OCI-LY7 (cell line): ENCODE results near the gene TMC4. TPM values are rescaled to one million over a fixed set of nuclear protein-coding genes. Genes with fewer than 3 reads are reported as not detected.

Experiments used
- BruUV-seq: library from RNA; stranded (reverse); fragments of 400-500 nt; replicated peaks from 2 replicates; lab custom pipeline; 2021; lab: Mats Ljungman, UMichigan
- CTCF ChIA-PET: fragments of 300-600 bp; sonication (Branson Sonifier 250); formaldehyde crosslinking; loops from one replicate; lab custom pipeline; 2022; ENCODE audit warnings: antibody characterized with exemption; ENCODE audit not compliant: unreplicated experiment; lab: Charles Lee
- POLR2A ChIA-PET: fragments of 300-600 bp; sonication (Branson Sonifier 250); formaldehyde crosslinking; loops from one replicate; lab custom pipeline; 2022; ENCODE audit warnings: antibody characterized with exemption; lab: Charles Lee
- DNase-seq: peaks from one replicate; pipeline ENCODE4 v3.0.0-alpha.2; 2015; ENCODE audit warnings: low spot score
- H2AFZ ChIP-seq: fragments of 200-600 bp; sonication (generic), shearing (Covaris generic); 2 replicates; pipeline ENCODE4 v1.6.1; 2014; ENCODE audit warnings: mild to moderate bottlenecking, antibody characterized with exemption, low read length, moderate library complexity
- H3K27ac ChIP-seq: fragments of 200-600 bp; sonication (generic); 2 replicates; pipeline ENCODE4 v1.5.1; 2014; ENCODE audit warnings: mixed run types, low read depth, mild to moderate bottlenecking, moderate library complexity, low read length, inconsistent platforms; ENCODE audit not compliant: poor library complexity, severe bottlenecking
- H3K36me3 ChIP-seq: fragments of 200-600 bp; sonication (generic); 2 replicates; pipeline ENCODE4 v1.6.1; 2014; ENCODE audit warnings: mild to moderate bottlenecking, antibody characterized with exemption, low read length, moderate library complexity, mixed read lengths; ENCODE audit not compliant: insufficient read depth
- H3K4me1 ChIP-seq: fragments of 200-600 bp; sonication (generic); 2 replicates; pipeline ENCODE4 v1.5.1; 2014; ENCODE audit warnings: mild to moderate bottlenecking, low read length; ENCODE audit not compliant: insufficient read depth, poor library complexity, severe bottlenecking
- H3K4me2 ChIP-seq: fragments of 200-600 bp; sonication (generic); 2 replicates; pipeline ENCODE4 v1.6.1; 2014; ENCODE audit warnings: mild to moderate bottlenecking, low read length
- H3K4me3 ChIP-seq: fragments of 200-600 bp; sonication (generic); 2 replicates; pipeline ENCODE4 v1.5.1; 2014; ENCODE audit warnings: mild to moderate bottlenecking, low read depth, low read length; ENCODE audit not compliant: poor library complexity, severe bottlenecking
- H3K79me2 ChIP-seq: fragments of 200-600 bp; sonication (generic); 2 replicates; pipeline ENCODE4 v1.6.1; 2016; ENCODE audit warnings: low read depth, mild to moderate bottlenecking, low read length, moderate library complexity, mixed read lengths; ENCODE audit not compliant: insufficient read depth
- H3K9me2 ChIP-seq: fragments of 200-600 bp; sonication (generic); 2 replicates; pipeline ENCODE4 v1.6.1; 2016; ENCODE audit warnings: mild to moderate bottlenecking, low read length, mixed read lengths; ENCODE audit not compliant: insufficient read depth
- H3K9me3 ChIP-seq: fragments of 200-600 bp; sonication (generic); 2 replicates; pipeline ENCODE4 v1.6.1; 2014; ENCODE audit warnings: mild to moderate bottlenecking, mixed run types, low read length, mixed read lengths
- H4K20me1 ChIP-seq: fragments of 200-600 bp; sonication (generic); 2 replicates; pipeline ENCODE4 v1.6.1; 2014; ENCODE audit warnings: mild to moderate bottlenecking, antibody characterized with exemption, low read length, moderate library complexity, mixed read lengths; ENCODE audit not compliant: insufficient read depth
- EZH2phosphoT487 ChIP-seq: fragments of 200-600 bp; sonication (generic); IDR thresholded peaks from 2 replicates; pipeline ENCODE4 v1.6.1; 2018; ENCODE audit warnings: low read depth, borderline replicate concordance, mild to moderate bottlenecking, mixed run types, antibody characterized with exemption, low read length, moderate library complexity, mixed read lengths
- intact Hi-C: fragments of 100-400 bp; cut with micrococcal nuclease; formaldehyde crosslinking; loops from one replicate; pipeline ENCODE4 v1.10.0; 2022; ENCODE audit not compliant: unreplicated experiment
- total RNA-seq, 2 experiments: library from RNA; depleted of rRNA in 1 of 2; stranded (reverse); fragments of >200 nt in 1 of 2; shearing (Covaris generic) in 1 of 2; gene quantifications; 2 replicates each; pipeline ENCODE4 v1.2.3, GENCODE V29; 2014 to 2022
- TF ChIP-seq, protein P1 (sequence below): fragments of 200-600 bp; sonication (generic); conservative IDR thresholded peaks from 2 replicates; pipeline ENCODE4 v1.5.1; 2014; ENCODE audit warnings: mild to moderate bottlenecking, antibody characterized with exemption, low read length, moderate library complexity, mixed read lengths

Gene TMC4
- total RNA-seq, 2 experiments from 2014 or later = not detected

DNA sequence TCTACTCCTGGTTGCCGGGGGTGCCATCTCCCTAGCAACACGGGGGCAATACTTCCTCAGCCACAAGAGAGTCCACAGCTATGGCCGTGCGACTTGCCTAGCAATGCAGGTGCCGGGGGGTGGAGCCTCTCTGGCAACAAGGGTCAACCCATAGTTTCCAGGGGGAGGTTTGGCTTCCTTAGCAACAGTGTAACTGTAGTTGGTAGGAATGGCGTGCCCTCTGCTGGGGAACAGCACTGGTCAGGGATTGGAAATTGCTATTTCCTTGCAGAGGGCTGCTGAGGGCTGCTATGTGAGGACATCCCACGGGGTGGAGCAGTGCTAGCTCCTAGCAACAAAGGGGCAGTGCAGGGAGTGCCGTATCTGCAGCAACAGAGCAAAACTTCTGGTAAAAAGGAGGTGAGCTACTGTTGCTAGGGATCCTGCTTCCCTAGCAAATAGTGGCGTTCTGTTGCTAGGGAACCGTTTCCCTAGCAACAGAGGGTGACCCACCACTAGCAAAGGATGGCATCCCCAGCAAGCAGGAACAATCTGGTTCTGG lies 7.0 kb upstream of the TMC4 start:
- no peak overlapping the region for H3K4me3 ChIP-seq
- H3K4me1 ChIP-seq = peaks cover 10% of the 10 kb centered on the region
- no peaks in the 10 kb centered on the region for H4K20me1 ChIP-seq
- H3K9me2 ChIP-seq = no peaks in the 10 kb centered on the region
- DNase-seq = peak; percentile 75
- no peaks in the 10 kb centered on the region for H3K79me2 ChIP-seq
- H3K27ac ChIP-seq = no peak overlapping the region
- no peaks in the 10 kb centered on the region for H3K9me3 ChIP-seq
- no peak overlapping the region for H2AFZ ChIP-seq
- CTCF ChIA-PET = no interaction called here
- intact Hi-C loops = no loop called here
- no TSS peak for BruUV-seq
- POLR2A ChIA-PET = no interaction called here
- TF ChIP-seq, protein P1, sequence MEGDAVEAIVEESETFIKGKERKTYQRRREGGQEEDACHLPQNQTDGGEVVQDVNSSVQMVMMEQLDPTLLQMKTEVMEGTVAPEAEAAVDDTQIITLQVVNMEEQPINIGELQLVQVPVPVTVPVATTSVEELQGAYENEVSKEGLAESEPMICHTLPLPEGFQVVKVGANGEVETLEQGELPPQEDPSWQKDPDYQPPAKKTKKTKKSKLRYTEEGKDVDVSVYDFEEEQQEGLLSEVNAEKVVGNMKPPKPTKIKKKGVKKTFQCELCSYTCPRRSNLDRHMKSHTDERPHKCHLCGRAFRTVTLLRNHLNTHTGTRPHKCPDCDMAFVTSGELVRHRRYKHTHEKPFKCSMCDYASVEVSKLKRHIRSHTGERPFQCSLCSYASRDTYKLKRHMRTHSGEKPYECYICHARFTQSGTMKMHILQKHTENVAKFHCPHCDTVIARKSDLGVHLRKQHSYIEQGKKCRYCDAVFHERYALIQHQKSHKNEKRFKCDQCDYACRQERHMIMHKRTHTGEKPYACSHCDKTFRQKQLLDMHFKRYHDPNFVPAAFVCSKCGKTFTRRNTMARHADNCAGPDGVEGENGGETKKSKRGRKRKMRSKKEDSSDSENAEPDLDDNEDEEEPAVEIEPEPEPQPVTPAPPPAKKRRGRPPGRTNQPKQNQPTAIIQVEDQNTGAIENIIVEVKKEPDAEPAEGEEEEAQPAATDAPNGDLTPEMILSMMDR = peak; percentile 78
- TF ChIP-seq EZH2phosphoT487 = no peak
- H3K4me2 ChIP-seq = peak overlapping the region; percentile 6; the same call in 1 of the 2 replicates
- peaks cover 6% of the 10 kb centered on the region; the same call in 1 of the 2 replicates for H3K36me3 ChIP-seq

DNA sequence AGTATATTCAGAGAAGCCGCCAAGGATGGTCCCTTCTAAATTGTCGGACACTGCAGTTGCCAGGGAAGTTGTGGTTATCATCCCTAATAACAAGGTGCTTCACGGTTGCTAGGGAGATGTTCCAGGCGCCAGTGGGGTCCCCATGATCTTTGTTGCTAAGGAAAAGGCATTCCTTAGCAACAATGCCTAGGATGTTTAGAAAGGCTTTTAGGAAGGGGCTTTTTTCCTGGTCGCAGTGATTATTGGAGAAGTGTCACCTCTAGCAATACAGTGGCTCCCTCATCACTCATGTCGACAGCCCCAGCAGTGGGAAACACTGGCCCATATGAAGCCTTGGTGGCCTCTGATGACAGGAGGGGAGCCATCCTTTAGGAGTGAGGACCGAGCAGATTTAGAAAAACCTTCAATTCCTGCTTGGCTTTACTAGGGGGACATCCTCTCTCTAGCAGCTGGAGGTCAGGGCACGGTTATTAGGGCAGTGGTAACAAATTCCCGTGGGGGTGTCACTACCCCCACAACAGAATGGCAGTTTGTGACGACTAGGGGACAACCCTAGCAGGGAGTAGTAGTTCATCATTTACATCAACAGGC lies 6.4 kb upstream of the TMC4 start:
- Histone ChIP-seq H3K4me2 (no peak overlapping the region; the same call in 1 of the 2 replicates), H3K36me3 (peaks cover 6% of the 10 kb centered on the region; the same call in 1 of the 2 replicates), H4K20me1 (no peaks in the 10 kb centered on the region), H3K4me1 (peaks cover 10% of the 10 kb centered on the region), H3K9me3 (no peaks in the 10 kb centered on the region), H3K79me2 (no peaks in the 10 kb centered on the region), H3K9me2 (no peaks in the 10 kb centered on the region), H3K4me3 (no peak overlapping the region), H3K27ac (no peak overlapping the region), H2AFZ (no peak overlapping the region)
- ChIA-PET CTCF (no interaction called here), POLR2A (no interaction called here)
- intact Hi-C loops = no loop called here
- DNase-seq = no peak
- no TSS peak for BruUV-seq
- TF ChIP-seq, protein P1 = no peak
- no peak for TF ChIP-seq EZH2phosphoT487
